ENCODE results near the gene LRP1B. TPM values are rescaled to one million over a fixed set of nuclear protein-coding genes. Genes with fewer than 3 reads are reported as not detected.

LRP1B gene
- total RNA-seq, 4 donors from 2014 or later = 0.42 to 0.71 (median 0.65) TPM

- no peak for DNase-seq (ENCODE audit: extremely low spot score)
- WGBS = 89% methylated on average over 3 of the region's 3 CpGs
- Histone ChIP-seq H3K36me3 (no peaks in the 10 kb centered on the region), H3K27ac (replicated peaks in 1 of 4) (no peak overlapping the region), H3K27me3 (no peaks in the 10 kb centered on the region), H3K4me3 (no peak overlapping the region), H3K9me3 (peaks cover 0 to 2% (median 0%) of the 10 kb centered on the region in 4 donors), H3K4me1 (no peaks in the 10 kb centered on the region)
- intact Hi-C loops (cut with DNase I) = no loop called here
- TF ChIP-seq POLR2A (IDR thresholded peaks at IDR 0.05; ENCODE audit: low read depth) (no peak), EP300 (IDR thresholded peaks at IDR 0.05) (no peak), POLR2AphosphoS5 (IDR thresholded peaks at IDR 0.05) (no peak)
- TF ChIP-seq, protein P1, sequence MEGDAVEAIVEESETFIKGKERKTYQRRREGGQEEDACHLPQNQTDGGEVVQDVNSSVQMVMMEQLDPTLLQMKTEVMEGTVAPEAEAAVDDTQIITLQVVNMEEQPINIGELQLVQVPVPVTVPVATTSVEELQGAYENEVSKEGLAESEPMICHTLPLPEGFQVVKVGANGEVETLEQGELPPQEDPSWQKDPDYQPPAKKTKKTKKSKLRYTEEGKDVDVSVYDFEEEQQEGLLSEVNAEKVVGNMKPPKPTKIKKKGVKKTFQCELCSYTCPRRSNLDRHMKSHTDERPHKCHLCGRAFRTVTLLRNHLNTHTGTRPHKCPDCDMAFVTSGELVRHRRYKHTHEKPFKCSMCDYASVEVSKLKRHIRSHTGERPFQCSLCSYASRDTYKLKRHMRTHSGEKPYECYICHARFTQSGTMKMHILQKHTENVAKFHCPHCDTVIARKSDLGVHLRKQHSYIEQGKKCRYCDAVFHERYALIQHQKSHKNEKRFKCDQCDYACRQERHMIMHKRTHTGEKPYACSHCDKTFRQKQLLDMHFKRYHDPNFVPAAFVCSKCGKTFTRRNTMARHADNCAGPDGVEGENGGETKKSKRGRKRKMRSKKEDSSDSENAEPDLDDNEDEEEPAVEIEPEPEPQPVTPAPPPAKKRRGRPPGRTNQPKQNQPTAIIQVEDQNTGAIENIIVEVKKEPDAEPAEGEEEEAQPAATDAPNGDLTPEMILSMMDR (IDR thresholded peaks at IDR 0.05) = no peak
Observed at GRCh38 chr2:140861666-140862065, 1269.2 kb downstream of the LRP1B start.

- intact Hi-C loops (cut with DNase I) = no loop called here
- Histone ChIP-seq H3K27me3 (no peaks in the 10 kb centered on the region), H3K4me3 (no peak overlapping the region), H3K4me1 (no peaks in the 10 kb centered on the region), H3K9me3 (peaks cover 0 to 2% (median 0%) of the 10 kb centered on the region in 4 donors), H3K36me3 (no peaks in the 10 kb centered on the region), H3K27ac (replicated peaks in 1 of 4) (no peak overlapping the region)
- DNase-seq (ENCODE audit: extremely low spot score) = no peak
- TF ChIP-seq POLR2A (IDR thresholded peaks at IDR 0.05; ENCODE audit: low read depth) (no peak), EP300 (IDR thresholded peaks at IDR 0.05) (no peak), POLR2AphosphoS5 (IDR thresholded peaks at IDR 0.05) (no peak)
- TF ChIP-seq, protein P1 (IDR thresholded peaks at IDR 0.05) = no peak
- WGBS = 89% methylated on average over 2 of the region's 2 CpGs
Observed at GRCh38 chr2:140855471-140855870, 1275.3 kb downstream of the LRP1B start.

DNA sequence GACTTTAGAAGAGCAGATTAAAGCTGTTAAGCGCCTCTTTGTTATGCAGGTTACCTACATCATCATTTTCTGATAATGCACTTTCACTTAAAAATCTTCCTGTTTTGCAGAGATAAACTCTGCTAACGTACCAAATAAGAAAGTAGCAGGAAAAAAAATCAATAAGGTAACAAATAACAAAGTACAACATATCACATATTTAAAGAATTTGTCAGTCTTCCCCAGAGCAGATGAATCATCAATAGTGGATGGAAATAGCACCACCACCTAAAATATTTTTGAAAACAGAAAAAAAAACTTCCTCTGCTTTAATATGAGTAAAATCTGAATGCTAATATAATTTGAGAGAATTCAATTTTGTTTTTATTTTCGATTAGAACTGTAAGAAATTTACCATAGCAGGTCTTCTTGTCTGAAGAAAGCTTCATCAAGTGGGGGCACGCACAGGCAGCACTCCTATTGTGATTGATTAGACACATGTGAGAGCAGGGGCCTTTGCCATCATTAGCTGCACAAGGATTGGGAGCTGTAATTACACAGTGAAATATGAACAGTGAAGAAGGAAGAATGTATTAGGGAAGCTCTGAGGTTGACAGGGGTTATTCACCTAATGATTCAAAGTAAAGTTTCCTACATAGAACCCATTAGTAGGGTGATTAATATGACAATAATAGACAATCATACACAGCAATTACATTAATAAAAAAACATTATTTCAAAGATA, 1279.4 kb downstream of the LRP1B start:
- intact Hi-C loops (cut with DNase I) = no loop called here
- H3K27ac ChIP-seq (replicated peaks in 1 of 4) = no peak overlapping the region
- H3K9me3 ChIP-seq = no peaks in the 10 kb centered on the region
- H3K36me3 ChIP-seq = no peaks in the 10 kb centered on the region
- WGBS = 68% methylated on average over 4 of the region's 4 CpGs
- H3K4me3 ChIP-seq = no peak overlapping the region
- no peak for TF ChIP-seq POLR2A (IDR thresholded peaks at IDR 0.05; ENCODE audit: low read depth)
- TF ChIP-seq, protein P1 (IDR thresholded peaks at IDR 0.05) = no peak
- no peak for TF ChIP-seq POLR2AphosphoS5 (IDR thresholded peaks at IDR 0.05)
- no peak for TF ChIP-seq EP300 (IDR thresholded peaks at IDR 0.05)
- DNase-seq (ENCODE audit: extremely low spot score) = no peak
- H3K27me3 ChIP-seq = no peaks in the 10 kb centered on the region
- H3K4me1 ChIP-seq = no peaks in the 10 kb centered on the region

DNA sequence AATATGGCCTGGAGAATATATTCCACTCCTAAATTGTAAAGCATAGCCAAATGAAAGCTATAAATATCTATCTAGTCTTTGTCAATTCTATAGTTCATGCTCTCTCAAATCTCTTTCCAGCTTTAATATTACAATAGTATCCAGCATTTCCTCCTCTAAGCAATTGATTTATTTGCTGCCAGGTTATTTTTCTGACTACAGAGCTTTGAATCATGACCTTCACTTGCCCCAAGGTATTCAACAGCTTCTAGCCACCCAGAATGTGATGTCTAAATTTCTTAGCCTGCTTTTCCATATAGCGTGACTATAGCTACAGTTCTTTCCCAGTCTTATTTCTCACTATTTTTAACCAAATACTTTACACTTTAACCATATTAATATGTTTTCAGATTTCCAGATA, 1287.6 kb downstream of the LRP1B start:
- Histone ChIP-seq H3K27ac (replicated peaks in 1 of 4) (no peak overlapping the region), H3K27me3 (no peaks in the 10 kb centered on the region), H3K4me1 (no peaks in the 10 kb centered on the region), H3K4me3 (no peak overlapping the region), H3K9me3 (no peaks in the 10 kb centered on the region), H3K36me3 (no peaks in the 10 kb centered on the region)
- DNase-seq (ENCODE audit: extremely low spot score) = no peak
- TF ChIP-seq EP300 (IDR thresholded peaks at IDR 0.05) = no peak
- TF ChIP-seq, protein P1 (IDR thresholded peaks at IDR 0.05) = no peak
- TF ChIP-seq POLR2A (IDR thresholded peaks at IDR 0.05; ENCODE audit: low read depth) = no peak
- TF ChIP-seq POLR2AphosphoS5 (IDR thresholded peaks at IDR 0.05) = no peak
- intact Hi-C loops (cut with DNase I) = no loop called here
- 94% methylated on average over 1 of the region's 1 CpG for whole genome bisulfite sequencing

GRCh38 chr2:140842110-140842509, 1288.7 kb downstream of the LRP1B start:
- Histone ChIP-seq H3K27me3 (no peaks in the 10 kb centered on the region), H3K4me3 (no peak overlapping the region), H3K9me3 (no peaks in the 10 kb centered on the region), H3K4me1 (no peaks in the 10 kb centered on the region), H3K36me3 (no peaks in the 10 kb centered on the region), H3K27ac (replicated peaks in 1 of 4) (no peak overlapping the region)
- TF ChIP-seq, protein P1 (IDR thresholded peaks at IDR 0.05) = no peak
- TF ChIP-seq POLR2AphosphoS5 (IDR thresholded peaks at IDR 0.05) = no peak
- TF ChIP-seq EP300 (IDR thresholded peaks at IDR 0.05) = no peak
- no peak for TF ChIP-seq POLR2A (IDR thresholded peaks at IDR 0.05; ENCODE audit: low read depth)
- intact Hi-C loops (cut with DNase I) = no loop called here
- WGBS = 84% methylated on average over 3 of the region's 3 CpGs
- no peak for DNase-seq (ENCODE audit: extremely low spot score)

Measured in esophagus muscularis mucosa (tissue), 4 donors.